ENCODE results near the gene PUM2. TPM values are rescaled to one million over a fixed set of nuclear protein-coding genes. Genes with fewer than 3 reads are reported as not detected.

The PUM2 gene
- total and polyA plus RNA-seq, 2 of the 8 experiments (the other 6 are each of a cell fraction or from before 2014, with no cell fraction given) = 46.6 to 114 TPM

DNA sequence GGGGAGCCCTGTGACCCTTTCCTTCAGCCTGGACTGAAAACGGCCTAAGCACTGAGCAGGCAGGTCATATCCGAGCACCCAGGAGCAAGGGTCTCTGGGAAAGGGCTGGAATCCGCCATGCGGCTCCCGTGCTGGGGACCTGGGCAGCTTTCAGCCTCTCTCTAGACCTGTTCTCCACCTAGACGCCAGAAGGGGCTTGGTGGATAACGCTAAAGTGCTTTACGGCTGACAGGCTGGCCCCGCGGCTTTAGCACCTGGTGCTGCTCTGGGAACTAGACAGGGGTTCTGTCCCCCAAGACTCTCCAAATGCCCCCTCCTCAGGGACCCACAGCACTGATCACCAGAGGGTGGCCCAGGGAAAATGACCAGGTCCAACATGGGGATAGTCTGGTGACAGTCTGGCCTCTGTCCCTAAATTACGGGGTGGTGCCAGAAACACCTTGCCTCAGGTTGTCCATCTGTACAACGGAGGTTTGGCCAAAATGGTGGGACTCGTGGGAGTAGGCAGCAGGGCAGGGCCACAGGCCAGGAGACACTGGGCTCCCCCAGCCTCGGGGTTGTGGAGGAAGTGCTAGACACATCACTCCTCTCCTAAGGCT is 138.7 kb downstream of the PUM2 start (continued):
- TF ChIP-seq EGR1 (IDR thresholded peaks at IDR 0.05; ENCODE audit: borderline replicate concordance, low read depth, low read length) (no peak), TEAD4 (IDR thresholded peaks at IDR 0.05; ENCODE audit: low read depth, low read length) (no peak), KDM5A (IDR thresholded peaks at IDR 0.05; ENCODE audit: low read length) (no peak), SUZ12 (IDR thresholded peaks at IDR 0.05; ENCODE audit: low read length) (no peak), HDAC6 (IDR thresholded peaks at IDR 0.05; ENCODE audit: low read depth, low read length) (no peak), ATF3 (IDR thresholded peaks at IDR 0.05; ENCODE audit: insufficient read depth, low read depth, low read length) (no peak)
- TF ChIP-seq, protein P1, sequence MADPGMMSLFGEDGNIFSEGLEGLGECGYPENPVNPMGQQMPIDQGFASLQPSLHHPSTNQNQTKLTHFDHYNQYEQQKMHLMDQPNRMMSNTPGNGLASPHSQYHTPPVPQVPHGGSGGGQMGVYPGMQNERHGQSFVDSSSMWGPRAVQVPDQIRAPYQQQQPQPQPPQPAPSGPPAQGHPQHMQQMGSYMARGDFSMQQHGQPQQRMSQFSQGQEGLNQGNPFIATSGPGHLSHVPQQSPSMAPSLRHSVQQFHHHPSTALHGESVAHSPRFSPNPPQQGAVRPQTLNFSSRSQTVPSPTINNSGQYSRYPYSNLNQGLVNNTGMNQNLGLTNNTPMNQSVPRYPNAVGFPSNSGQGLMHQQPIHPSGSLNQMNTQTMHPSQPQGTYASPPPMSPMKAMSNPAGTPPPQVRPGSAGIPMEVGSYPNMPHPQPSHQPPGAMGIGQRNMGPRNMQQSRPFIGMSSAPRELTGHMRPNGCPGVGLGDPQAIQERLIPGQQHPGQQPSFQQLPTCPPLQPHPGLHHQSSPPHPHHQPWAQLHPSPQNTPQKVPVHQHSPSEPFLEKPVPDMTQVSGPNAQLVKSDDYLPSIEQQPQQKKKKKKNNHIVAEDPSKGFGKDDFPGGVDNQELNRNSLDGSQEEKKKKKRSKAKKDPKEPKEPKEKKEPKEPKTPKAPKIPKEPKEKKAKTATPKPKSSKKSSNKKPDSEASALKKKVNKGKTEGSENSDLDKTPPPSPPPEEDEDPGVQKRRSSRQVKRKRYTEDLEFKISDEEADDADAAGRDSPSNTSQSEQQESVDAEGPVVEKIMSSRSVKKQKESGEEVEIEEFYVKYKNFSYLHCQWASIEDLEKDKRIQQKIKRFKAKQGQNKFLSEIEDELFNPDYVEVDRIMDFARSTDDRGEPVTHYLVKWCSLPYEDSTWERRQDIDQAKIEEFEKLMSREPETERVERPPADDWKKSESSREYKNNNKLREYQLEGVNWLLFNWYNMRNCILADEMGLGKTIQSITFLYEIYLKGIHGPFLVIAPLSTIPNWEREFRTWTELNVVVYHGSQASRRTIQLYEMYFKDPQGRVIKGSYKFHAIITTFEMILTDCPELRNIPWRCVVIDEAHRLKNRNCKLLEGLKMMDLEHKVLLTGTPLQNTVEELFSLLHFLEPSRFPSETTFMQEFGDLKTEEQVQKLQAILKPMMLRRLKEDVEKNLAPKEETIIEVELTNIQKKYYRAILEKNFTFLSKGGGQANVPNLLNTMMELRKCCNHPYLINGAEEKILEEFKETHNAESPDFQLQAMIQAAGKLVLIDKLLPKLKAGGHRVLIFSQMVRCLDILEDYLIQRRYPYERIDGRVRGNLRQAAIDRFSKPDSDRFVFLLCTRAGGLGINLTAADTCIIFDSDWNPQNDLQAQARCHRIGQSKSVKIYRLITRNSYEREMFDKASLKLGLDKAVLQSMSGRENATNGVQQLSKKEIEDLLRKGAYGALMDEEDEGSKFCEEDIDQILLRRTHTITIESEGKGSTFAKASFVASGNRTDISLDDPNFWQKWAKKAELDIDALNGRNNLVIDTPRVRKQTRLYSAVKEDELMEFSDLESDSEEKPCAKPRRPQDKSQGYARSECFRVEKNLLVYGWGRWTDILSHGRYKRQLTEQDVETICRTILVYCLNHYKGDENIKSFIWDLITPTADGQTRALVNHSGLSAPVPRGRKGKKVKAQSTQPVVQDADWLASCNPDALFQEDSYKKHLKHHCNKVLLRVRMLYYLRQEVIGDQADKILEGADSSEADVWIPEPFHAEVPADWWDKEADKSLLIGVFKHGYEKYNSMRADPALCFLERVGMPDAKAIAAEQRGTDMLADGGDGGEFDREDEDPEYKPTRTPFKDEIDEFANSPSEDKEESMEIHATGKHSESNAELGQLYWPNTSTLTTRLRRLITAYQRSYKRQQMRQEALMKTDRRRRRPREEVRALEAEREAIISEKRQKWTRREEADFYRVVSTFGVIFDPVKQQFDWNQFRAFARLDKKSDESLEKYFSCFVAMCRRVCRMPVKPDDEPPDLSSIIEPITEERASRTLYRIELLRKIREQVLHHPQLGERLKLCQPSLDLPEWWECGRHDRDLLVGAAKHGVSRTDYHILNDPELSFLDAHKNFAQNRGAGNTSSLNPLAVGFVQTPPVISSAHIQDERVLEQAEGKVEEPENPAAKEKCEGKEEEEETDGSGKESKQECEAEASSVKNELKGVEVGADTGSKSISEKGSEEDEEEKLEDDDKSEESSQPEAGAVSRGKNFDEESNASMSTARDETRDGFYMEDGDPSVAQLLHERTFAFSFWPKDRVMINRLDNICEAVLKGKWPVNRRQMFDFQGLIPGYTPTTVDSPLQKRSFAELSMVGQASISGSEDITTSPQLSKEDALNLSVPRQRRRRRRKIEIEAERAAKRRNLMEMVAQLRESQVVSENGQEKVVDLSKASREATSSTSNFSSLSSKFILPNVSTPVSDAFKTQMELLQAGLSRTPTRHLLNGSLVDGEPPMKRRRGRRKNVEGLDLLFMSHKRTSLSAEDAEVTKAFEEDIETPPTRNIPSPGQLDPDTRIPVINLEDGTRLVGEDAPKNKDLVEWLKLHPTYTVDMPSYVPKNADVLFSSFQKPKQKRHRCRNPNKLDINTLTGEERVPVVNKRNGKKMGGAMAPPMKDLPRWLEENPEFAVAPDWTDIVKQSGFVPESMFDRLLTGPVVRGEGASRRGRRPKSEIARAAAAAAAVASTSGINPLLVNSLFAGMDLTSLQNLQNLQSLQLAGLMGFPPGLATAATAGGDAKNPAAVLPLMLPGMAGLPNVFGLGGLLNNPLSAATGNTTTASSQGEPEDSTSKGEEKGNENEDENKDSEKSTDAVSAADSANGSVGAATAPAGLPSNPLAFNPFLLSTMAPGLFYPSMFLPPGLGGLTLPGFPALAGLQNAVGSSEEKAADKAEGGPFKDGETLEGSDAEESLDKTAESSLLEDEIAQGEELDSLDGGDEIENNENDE (IDR thresholded peaks at IDR 0.05; ENCODE audit: insufficient replicate concordance, low read length) = no peak

All from H1 (cell line).